ENCODE data around the gene UBALD1. TPM values are rescaled to one million over a fixed set of nuclear protein-coding genes. Genes with fewer than 3 reads are reported as not detected.
A peak's percentile ranks its signal among the peaks of the same experiment; 100 is the strongest.

UBALD1 gene
- total RNA-seq, 1 donor from 2014 or later: 16.9 TPM

GRCh38 chr16:4660454-4661007 lies 45.8 kb upstream of the UBALD1 start:
- Histone ChIP-seq H3K27me3 (no peaks in the 10 kb centered on the region), H3K27ac (no peak overlapping the region), H3K9me3 (no peaks in the 10 kb centered on the region), H3K4me1 (peaks cover 33% of the 10 kb centered on the region), H3K36me3 (peaks cover 0 to 11% of the 10 kb centered on the region in 2 donors), H3K4me3 (no peak overlapping the region)
- DNase-seq (ENCODE audit: extremely low spot score in 2 of 2): no peak
- intact Hi-C loops (cut with DNase I): no loop called here
- TF ChIP-seq POLR2AphosphoS5 (IDR thresholded peaks at IDR 0.05; ENCODE audit: insufficient read depth in 1 of 2, low read depth in 1 of 2) (peak in 1 of 2 donors; percentile 20), POLR2A (IDR thresholded peaks at IDR 0.05) (no peak)

GRCh38 chr16:4659363-4660353 lies 45.0 kb upstream of the UBALD1 start:
- no peaks in the 10 kb centered on the region for H3K27me3 ChIP-seq
- no peak for DNase-seq (ENCODE audit: extremely low spot score in 2 of 2)
- H3K27ac ChIP-seq: no peak overlapping the region
- H3K4me3 ChIP-seq: no peak overlapping the region
- H3K4me1 ChIP-seq: peaks cover 27% of the 10 kb centered on the region
- peaks cover 0 to 15% of the 10 kb centered on the region in 2 donors for H3K36me3 ChIP-seq
- intact Hi-C loops (cut with DNase I): no loop called here
- no peaks in the 10 kb centered on the region for H3K9me3 ChIP-seq
- TF ChIP-seq POLR2A (IDR thresholded peaks at IDR 0.05): no peak
- no peak for TF ChIP-seq POLR2AphosphoS5 (IDR thresholded peaks at IDR 0.05; ENCODE audit: insufficient read depth in 1 of 2, low read depth in 1 of 2)
- TF ChIP-seq, protein P1, sequence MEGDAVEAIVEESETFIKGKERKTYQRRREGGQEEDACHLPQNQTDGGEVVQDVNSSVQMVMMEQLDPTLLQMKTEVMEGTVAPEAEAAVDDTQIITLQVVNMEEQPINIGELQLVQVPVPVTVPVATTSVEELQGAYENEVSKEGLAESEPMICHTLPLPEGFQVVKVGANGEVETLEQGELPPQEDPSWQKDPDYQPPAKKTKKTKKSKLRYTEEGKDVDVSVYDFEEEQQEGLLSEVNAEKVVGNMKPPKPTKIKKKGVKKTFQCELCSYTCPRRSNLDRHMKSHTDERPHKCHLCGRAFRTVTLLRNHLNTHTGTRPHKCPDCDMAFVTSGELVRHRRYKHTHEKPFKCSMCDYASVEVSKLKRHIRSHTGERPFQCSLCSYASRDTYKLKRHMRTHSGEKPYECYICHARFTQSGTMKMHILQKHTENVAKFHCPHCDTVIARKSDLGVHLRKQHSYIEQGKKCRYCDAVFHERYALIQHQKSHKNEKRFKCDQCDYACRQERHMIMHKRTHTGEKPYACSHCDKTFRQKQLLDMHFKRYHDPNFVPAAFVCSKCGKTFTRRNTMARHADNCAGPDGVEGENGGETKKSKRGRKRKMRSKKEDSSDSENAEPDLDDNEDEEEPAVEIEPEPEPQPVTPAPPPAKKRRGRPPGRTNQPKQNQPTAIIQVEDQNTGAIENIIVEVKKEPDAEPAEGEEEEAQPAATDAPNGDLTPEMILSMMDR (IDR thresholded peaks at IDR 0.05): no peak

DNA sequence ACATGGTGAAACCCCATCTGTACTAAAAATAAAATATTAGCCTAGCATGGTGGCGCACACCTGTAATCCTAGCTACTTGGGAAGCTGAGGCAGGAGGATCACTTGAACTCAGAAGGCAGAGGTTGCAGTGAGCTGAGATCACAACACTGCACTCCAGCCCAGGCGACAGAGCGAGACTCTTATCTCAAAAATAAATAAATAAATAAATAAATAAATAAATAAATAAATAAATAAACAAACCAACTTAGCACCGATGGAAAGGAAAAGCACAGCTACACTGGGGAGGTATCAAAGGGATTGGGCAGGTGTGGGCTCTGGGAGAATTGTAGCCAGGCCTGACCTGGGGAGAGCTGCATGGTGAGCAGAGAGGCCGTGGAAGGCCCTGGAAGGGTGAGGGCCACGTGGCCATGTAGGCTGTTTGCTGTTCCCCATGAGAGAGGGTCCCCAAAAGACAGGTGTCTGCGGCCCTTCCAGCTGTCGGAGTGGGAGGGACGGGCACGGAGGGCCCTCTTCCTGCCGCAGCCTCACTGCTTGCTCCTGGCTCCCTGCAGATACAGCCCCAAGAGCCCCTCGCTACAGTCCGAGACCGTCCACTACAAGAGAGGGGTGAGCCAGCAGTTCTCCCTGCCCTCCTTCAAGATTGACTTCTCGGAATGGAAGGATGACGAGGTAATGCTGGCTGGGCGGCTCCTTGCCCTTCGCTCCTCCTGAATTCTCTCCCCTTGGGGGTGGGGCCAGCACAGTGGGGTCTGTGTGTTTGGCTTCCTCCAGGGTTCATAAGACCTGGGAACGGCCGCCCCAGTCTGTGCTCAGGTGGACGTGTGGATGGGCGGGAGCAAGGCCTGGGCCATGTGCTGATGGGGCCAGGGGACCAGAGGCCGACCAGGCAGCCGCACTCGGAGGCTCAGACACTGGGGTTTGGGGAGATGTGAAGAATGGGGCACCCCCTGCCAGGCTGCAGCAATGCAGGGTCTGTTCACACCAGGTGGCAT lies 42.3 kb upstream of the UBALD1 start:
- no peaks in the 10 kb centered on the region for H3K27me3 ChIP-seq
- no peak overlapping the region for H3K27ac ChIP-seq
- TF ChIP-seq POLR2A (IDR thresholded peaks at IDR 0.05): no peak
- TF ChIP-seq POLR2AphosphoS5 (IDR thresholded peaks at IDR 0.05; ENCODE audit: insufficient read depth in 1 of 2, low read depth in 1 of 2): no peak
- TF ChIP-seq, protein P1 (IDR thresholded peaks at IDR 0.05): no peak

GRCh38 chr16:4656221-4656620 lies 41.5 kb upstream of the UBALD1 start:
- Histone ChIP-seq H3K36me3 (peaks cover 3 to 47% of the 10 kb centered on the region in 2 donors), H3K4me3 (no peak overlapping the region), H3K9me3 (no peaks in the 10 kb centered on the region), H3K27ac (no peak overlapping the region), H3K4me1 (peaks cover 15% of the 10 kb centered on the region), H3K27me3 (no peaks in the 10 kb centered on the region)
- no peak for TF ChIP-seq POLR2AphosphoS5 (IDR thresholded peaks at IDR 0.05; ENCODE audit: insufficient read depth in 1 of 2, low read depth in 1 of 2)
- TF ChIP-seq, protein P1 (IDR thresholded peaks at IDR 0.05): no peak
- TF ChIP-seq POLR2A (IDR thresholded peaks at IDR 0.05): no peak
- intact Hi-C loops (cut with DNase I): no loop called here
- no peak for DNase-seq (ENCODE audit: extremely low spot score in 2 of 2)

More for the DNA sequence above, 42.3 kb upstream of the UBALD1 start:
- Histone ChIP-seq H3K4me1 (peaks cover 15% of the 10 kb centered on the region), H3K4me3 (no peak overlapping the region), H3K9me3 (no peaks in the 10 kb centered on the region), H3K36me3 (peaks cover 3 to 41% of the 10 kb centered on the region in 2 donors)
- intact Hi-C loops (cut with DNase I): no loop called here
- DNase-seq (ENCODE audit: extremely low spot score in 2 of 2): no peak

- TF ChIP-seq POLR2A (IDR thresholded peaks at IDR 0.05) (no peak), POLR2AphosphoS5 (IDR thresholded peaks at IDR 0.05; ENCODE audit: insufficient read depth in 1 of 2, low read depth in 1 of 2) (no peak)
- TF ChIP-seq, protein P1 (IDR thresholded peaks at IDR 0.05): no peak
- Histone ChIP-seq H3K9me3 (no peaks in the 10 kb centered on the region), H3K27me3 (no peaks in the 10 kb centered on the region), H3K4me3 (no peak overlapping the region), H3K4me1 (peaks cover 15% of the 10 kb centered on the region), H3K36me3 (peaks cover 3 to 52% of the 10 kb centered on the region in 2 donors), H3K27ac (no peak overlapping the region)
- no peak for DNase-seq (ENCODE audit: extremely low spot score in 2 of 2)
- intact Hi-C loops (cut with DNase I): no loop called here
Measured at GRCh38 chr16:4655801-4656200, 41.1 kb upstream of the UBALD1 start.

Data from vagina (tissue), 2 donors.